Activated CD8-positive, alpha-beta T cell treated with anti-CD3 and anti-CD28 coated beads for 36 hours (primary cell): ENCODE data around the gene SMIM27. TPM values are rescaled to one million over a fixed set of nuclear protein-coding genes. Genes with fewer than 3 reads are reported as not detected.
A peak's percentile ranks its signal among the peaks of the same experiment; 100 is the strongest.
"Not testable (repeated sequence)": the region's sequence is repeated elsewhere in the genome, so short reads cannot be mapped to it uniquely, and the experiment has no call there.

Experiments used
- ATAC-seq: fragments of 200-7000 bp; cut with Tn5 transposase; one replicate; pipeline ENCODE4 v1.10.0; 2021; ENCODE audit warnings: mild to moderate bottlenecking, moderate library complexity
- CTCF ChIA-PET: fragments of 350-600 bp; sonication (Branson Sonifier 250); formaldehyde crosslinking; loops from one replicate; lab custom pipeline; 2021; ENCODE audit warnings: antibody characterized with exemption; lab: Charles Lee
- POLR2A ChIA-PET: fragments of 350-600 bp; sonication (Branson Sonifier 250); formaldehyde crosslinking; loops from one replicate; lab custom pipeline; 2021; ENCODE audit warnings: antibody characterized with exemption; lab: Charles Lee
- DNase-seq: peaks from one replicate; pipeline ENCODE4 v3.0.0-alpha.2; 2020
- H3K27ac Mint-ChIP-seq: one replicate; pipeline ENCODE4 v1.8.0; 2021; ENCODE audit warnings: mild to moderate bottlenecking, mixed read lengths
- H3K27me3 Mint-ChIP-seq: one replicate; pipeline ENCODE4 v1.8.0; 2021; ENCODE audit warnings: mixed read lengths
- H3K36me3 Mint-ChIP-seq: one replicate; pipeline ENCODE4 v1.8.0; 2021; ENCODE audit warnings: low read depth, mixed read lengths
- H3K4me1 Mint-ChIP-seq: one replicate; pipeline ENCODE4 v1.8.0; 2021; ENCODE audit warnings: low read depth, mixed read lengths
- H3K4me3 Mint-ChIP-seq: one replicate; pipeline ENCODE4 v1.8.0; 2021; ENCODE audit warnings: mild to moderate bottlenecking, moderate library complexity, mixed read lengths
- H3K9me3 Mint-ChIP-seq: one replicate; pipeline ENCODE4 v1.8.0; 2021; ENCODE audit warnings: mixed read lengths
- intact Hi-C: fragments of 100-400 bp; cut with micrococcal nuclease; formaldehyde crosslinking; loops from one replicate; pipeline ENCODE4 v1.10.0; 2022
- total RNA-seq, 2 experiments: library from RNA; stranded (reverse); gene quantifications; one replicate each; pipeline ENCODE4 v1.2.3, GENCODE V29; 2021
- TF ChIP-seq, protein P1 (sequence below): fragments of 200-600 bp; IDR thresholded peaks from one replicate; pipeline ENCODE4 v1.8.0; 2022; ENCODE audit warnings: antibody characterized with exemption, mild to moderate bottlenecking

The SMIM27 gene
- total RNA-seq, 2 experiments from 2014 or later, result 28.0 to 30.9 TPM

DNA sequence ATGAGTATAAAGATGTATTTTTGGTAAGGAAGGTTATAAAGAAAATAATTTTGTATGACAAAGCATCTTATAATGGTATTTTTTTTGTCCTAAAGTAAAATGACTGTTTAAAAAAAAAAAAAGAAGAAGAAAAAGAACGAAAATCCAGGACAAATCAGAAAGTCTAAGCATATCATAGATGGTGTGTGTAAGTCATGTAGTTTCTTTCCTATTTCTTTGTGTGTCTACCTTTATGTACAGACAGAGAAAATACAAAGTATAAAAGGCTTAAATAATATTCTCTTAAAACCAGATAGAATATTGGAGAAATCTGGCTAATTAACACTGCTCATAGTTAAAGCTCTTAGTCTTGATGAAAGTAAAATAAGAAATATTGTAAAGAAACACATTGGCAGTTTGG lies 33.9 kb upstream of the SMIM27 start:
- Mint-ChIP-seq H3K27me3 (no peaks in the 10 kb centered on the region), H3K36me3 (peaks cover 37% of the 10 kb centered on the region), H3K4me3 (no peak overlapping the region), H3K27ac (no peak overlapping the region), H3K4me1 (peaks cover 32% of the 10 kb centered on the region), H3K9me3 (peaks cover 13% of the 10 kb centered on the region)
- CTCF ChIA-PET, result interaction anchor here (1.2 to 1.4 kb wide), 2 partner anchors 9 to 140 kb away, joined by 3 to 4 read pairs; no protein-coding TSS in a partner anchor
- no peak for DNase-seq
- POLR2A ChIA-PET, result no interaction called here
- TF ChIP-seq, protein P1, sequence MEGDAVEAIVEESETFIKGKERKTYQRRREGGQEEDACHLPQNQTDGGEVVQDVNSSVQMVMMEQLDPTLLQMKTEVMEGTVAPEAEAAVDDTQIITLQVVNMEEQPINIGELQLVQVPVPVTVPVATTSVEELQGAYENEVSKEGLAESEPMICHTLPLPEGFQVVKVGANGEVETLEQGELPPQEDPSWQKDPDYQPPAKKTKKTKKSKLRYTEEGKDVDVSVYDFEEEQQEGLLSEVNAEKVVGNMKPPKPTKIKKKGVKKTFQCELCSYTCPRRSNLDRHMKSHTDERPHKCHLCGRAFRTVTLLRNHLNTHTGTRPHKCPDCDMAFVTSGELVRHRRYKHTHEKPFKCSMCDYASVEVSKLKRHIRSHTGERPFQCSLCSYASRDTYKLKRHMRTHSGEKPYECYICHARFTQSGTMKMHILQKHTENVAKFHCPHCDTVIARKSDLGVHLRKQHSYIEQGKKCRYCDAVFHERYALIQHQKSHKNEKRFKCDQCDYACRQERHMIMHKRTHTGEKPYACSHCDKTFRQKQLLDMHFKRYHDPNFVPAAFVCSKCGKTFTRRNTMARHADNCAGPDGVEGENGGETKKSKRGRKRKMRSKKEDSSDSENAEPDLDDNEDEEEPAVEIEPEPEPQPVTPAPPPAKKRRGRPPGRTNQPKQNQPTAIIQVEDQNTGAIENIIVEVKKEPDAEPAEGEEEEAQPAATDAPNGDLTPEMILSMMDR, result no peak
- intact Hi-C loops, result no loop called here
- no peak for ATAC-seq

DNA sequence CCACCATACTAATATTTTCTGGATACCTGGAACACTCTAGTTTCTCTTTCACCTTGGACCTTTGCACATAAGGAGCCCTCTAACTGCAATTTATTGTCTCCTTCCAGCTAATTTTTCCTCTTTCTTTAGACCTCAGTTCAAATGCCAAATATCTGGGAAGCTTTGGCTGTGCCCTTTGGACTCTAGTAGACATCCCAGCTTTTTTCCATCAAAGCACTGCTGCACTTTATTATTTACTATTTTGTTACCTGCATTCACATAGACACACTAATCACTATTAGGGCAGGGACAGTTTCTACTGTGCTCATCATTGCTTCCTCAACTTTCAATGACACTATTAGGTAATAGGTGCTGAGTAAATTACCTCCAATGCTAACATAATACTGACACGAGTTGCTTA lies 28.2 kb upstream of the SMIM27 start:
- DNase-seq (no peak), ATAC-seq (no peak)
- ChIA-PET POLR2A (no interaction called here), CTCF (interaction anchor here (3.3 kb wide), 1 partner anchor 145 kb away, joined by 44 read pairs; no protein-coding TSS in a partner anchor)
- no peak overlapping the region for H3K27ac Mint-ChIP-seq
- H3K4me3 Mint-ChIP-seq, result no peak overlapping the region
- H3K27me3 Mint-ChIP-seq, result no peaks in the 10 kb centered on the region
- H3K36me3 Mint-ChIP-seq, result peaks cover 30% of the 10 kb centered on the region
- H3K4me1 Mint-ChIP-seq, result peaks cover 49% of the 10 kb centered on the region
- TF ChIP-seq, protein P1, result no peak
- H3K9me3 Mint-ChIP-seq, result peaks cover 6% of the 10 kb centered on the region
- intact Hi-C loops, result loop anchor here (10.0 kb wide), 1 partner anchor 51 kb away; the partner anchor contains the start of gene NDUFB6

DNA sequence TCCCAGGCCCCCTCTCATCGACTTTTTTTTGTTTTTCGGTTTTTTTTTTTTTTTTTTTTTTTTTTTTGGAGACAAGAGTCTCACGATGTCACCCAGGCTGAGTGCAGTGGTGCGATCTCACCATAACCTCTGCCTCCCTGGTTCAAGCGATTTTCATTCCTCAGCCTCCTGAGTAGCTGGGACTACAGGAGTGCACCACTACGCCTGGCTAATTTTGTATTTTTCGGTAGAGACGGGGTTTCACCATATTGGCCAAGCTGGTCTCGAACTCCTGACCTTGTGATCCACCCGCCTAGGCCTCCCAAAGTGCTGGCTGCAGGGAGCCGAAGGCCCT lies 27.6 kb upstream of the SMIM27 start:
- DNase-seq, H3K27ac Mint-ChIP-seq, H3K9me3 Mint-ChIP-seq, ATAC-seq, H3K27me3 Mint-ChIP-seq: not testable (repeated sequence)
- intact Hi-C loops, result loop anchor here (10.0 kb wide), 1 partner anchor 50 kb away; the partner anchor contains the start of gene NDUFB6
- ChIA-PET CTCF (interaction anchor here (2.3 to 3.3 kb wide), 6 partner anchors 21 to 145 kb away, joined by 13 to 44 read pairs (median 18); partner anchors contain the start of genes ACO1 and NDUFB6), POLR2A (interaction anchor here (2.4 kb wide), 1 partner anchor 25 kb away, joined by 11 read pairs; no protein-coding TSS in a partner anchor)
- Mint-ChIP-seq H3K4me3 (peak overlapping the region; percentile 85), H3K36me3 (peaks cover 28% of the 10 kb centered on the region), H3K4me1 (peaks cover 49% of the 10 kb centered on the region)

DNA sequence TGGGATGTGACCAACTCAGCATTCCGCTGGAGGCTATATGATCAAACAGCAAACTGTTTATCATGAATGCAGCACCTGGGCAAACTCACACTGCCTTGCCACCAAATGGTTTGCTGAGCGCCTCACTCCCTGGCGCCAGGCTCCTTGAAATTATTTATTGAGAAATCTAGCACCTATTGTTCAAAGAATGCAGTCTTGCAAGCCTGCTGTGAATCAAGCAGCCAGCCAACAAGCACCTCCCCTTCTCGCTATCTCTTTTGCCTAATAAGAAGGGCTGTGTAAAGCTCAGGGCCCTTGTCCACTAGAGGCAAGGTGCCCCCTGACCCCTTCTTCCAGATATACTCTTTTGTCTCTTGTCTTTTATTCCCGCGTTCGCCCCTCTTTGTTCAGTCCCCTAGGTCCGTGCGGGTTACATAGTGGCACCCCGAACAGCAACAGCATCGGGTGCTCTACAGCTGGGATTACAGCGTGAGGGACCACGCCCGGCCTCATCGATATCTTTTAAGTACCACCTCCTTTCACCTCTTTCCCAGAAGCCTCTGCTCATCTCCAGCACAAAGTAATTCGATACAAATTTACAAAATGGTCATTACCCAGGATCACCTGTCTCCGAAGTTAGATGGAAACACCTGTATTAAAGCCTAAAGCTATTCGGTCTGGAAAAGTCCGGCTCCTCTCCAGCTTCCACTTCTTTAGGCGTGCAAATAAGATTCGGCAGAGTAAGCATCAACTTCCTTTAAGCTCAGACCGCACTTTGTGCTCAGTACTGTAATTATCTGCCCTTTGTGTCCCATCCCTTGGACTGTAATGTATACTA lies 27.0 kb upstream of the SMIM27 start:
- H3K27me3 Mint-ChIP-seq, result no peaks in the 10 kb centered on the region
- peaks cover 28% of the 10 kb centered on the region for H3K36me3 Mint-ChIP-seq
- peaks cover 6% of the 10 kb centered on the region for H3K9me3 Mint-ChIP-seq
- ChIA-PET CTCF (interaction anchor here (0.7 to 3.3 kb wide), 11 partner anchors 9 to 444 kb away, joined by 3 to 44 read pairs (median 13); partner anchors contain the start of genes ACO1 and NDUFB6), POLR2A (interaction anchor here (0.9 to 2.4 kb wide), 5 partner anchors 18 to 499 kb away, joined by 3 to 11 read pairs (median 4); partner anchors contain the start of genes DNAJA1, NDUFB6, SMIM27 and TOPORS)
- peak overlapping the region; percentile 85 for H3K27ac Mint-ChIP-seq
- DNase-seq (peak; percentile 45), ATAC-seq (peak; percentile 47)
- peak overlapping the region; percentile 85 for H3K4me3 Mint-ChIP-seq
- TF ChIP-seq, protein P1, result no peak
- peaks cover 49% of the 10 kb centered on the region for H3K4me1 Mint-ChIP-seq
- intact Hi-C loops, result loop anchor here (10.0 kb wide), 1 partner anchor 50 kb away; the partner anchor contains the start of gene NDUFB6

DNA sequence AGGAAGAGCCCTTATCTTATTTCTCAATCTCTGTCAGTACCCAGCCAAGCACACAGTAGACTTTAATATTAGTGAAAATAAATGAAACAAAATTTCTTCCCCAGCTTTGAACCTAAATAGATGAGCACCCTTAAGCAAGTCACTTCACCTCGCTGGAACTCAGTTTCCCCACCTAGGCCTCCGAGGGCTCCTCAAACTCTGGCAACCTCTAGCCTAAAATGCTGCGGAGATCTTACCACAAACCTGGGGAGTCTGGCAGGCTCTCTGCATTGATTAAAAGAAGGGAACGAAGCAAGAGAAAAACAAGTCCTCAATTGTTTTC lies 26.5 kb upstream of the SMIM27 start:
- ATAC-seq, result no peak
- ChIA-PET CTCF (interaction anchor here (0.7 to 3.3 kb wide), 12 partner anchors 9 to 443 kb away, joined by 3 to 44 read pairs (median 10); partner anchors contain the start of genes ACO1 and NDUFB6), POLR2A (interaction anchor here (0.7 to 2.4 kb wide), 7 partner anchors 13 to 499 kb away, joined by 3 to 11 read pairs (median 4); partner anchors contain the start of genes DNAJA1, NDUFB6, SMIM27 and TOPORS)
- no peak for DNase-seq
- peak overlapping the region; percentile 85 for H3K27ac Mint-ChIP-seq
- no peaks in the 10 kb centered on the region for H3K27me3 Mint-ChIP-seq
- H3K36me3 Mint-ChIP-seq, result peaks cover 27% of the 10 kb centered on the region
- TF ChIP-seq, protein P1, result no peak
- peak overlapping the region; percentile 85 for H3K4me3 Mint-ChIP-seq
- H3K4me1 Mint-ChIP-seq, result peaks cover 49% of the 10 kb centered on the region
- peaks cover 6% of the 10 kb centered on the region for H3K9me3 Mint-ChIP-seq
- intact Hi-C loops, result loop anchor here (1.0 to 10.0 kb wide), 3 partner anchors 25 to 146 kb away; partner anchors contain the start of gene NDUFB6
